Mesenchymal stem cell (in vitro differentiated cells and primary cell): ENCODE measurements around the gene PARD3.

ENCODE experiments used
- DNase-seq: peaks from one replicate; pipeline ENCODE4 v3.0.0-alpha.2; 2013
- H2AFZ ChIP-seq: one replicate; pipeline ENCODE4 v1.6.1; 2013; ENCODE audit warnings: low read depth, mild to moderate bottlenecking, control low read depth, inconsistent platforms, low read length, moderate library complexity
- H2AK5ac ChIP-seq: 2 replicates; pipeline ENCODE4 v1.6.1; 2013; ENCODE audit warnings: low read length, moderate library complexity, mild to moderate bottlenecking, inconsistent platforms; ENCODE audit not compliant: severe bottlenecking
- H2BK120ac ChIP-seq: one replicate; pipeline ENCODE4 v1.6.1; 2013; ENCODE audit warnings: low read depth, mild to moderate bottlenecking, inconsistent platforms, low read length, moderate library complexity
- H2BK12ac ChIP-seq, 2 experiments: one replicate each; pipeline ENCODE4 v1.6.1; 2013; ENCODE audit warnings: inconsistent platforms in 2 of 2, low read length in 2 of 2, mild to moderate bottlenecking in 2 of 2, moderate library complexity in 2 of 2, control low read depth in 1 of 2
- H2BK15ac ChIP-seq: one replicate; pipeline ENCODE4 v1.6.1; 2013; ENCODE audit warnings: mild to moderate bottlenecking, low read depth, inconsistent platforms; ENCODE audit not compliant: poor library complexity, severe bottlenecking
- H2BK5ac ChIP-seq: 2 replicates; pipeline ENCODE4 v1.6.1; 2013; ENCODE audit warnings: low read depth, mild to moderate bottlenecking, low read length, control low read depth, inconsistent platforms; ENCODE audit not compliant: poor library complexity, severe bottlenecking
- H3K14ac ChIP-seq, 2 experiments: one replicate each; pipeline ENCODE4 v1.6.1; 2013; ENCODE audit warnings: inconsistent platforms in 2 of 2, low read length in 2 of 2, control low read depth in 1 of 2, mild to moderate bottlenecking in 1 of 2, moderate library complexity in 1 of 2
- H3K18ac ChIP-seq, 2 experiments: one replicate each; pipeline ENCODE4 v1.6.1; 2013; ENCODE audit warnings: inconsistent platforms in 2 of 2, low read length in 2 of 2, control low read depth in 1 of 2, low read depth in 1 of 2, mild to moderate bottlenecking in 1 of 2
- H3K23ac ChIP-seq, 2 experiments: one replicate each; pipeline ENCODE4 v1.6.1; 2013; ENCODE audit warnings: inconsistent platforms in 2 of 2, low read length in 2 of 2, mild to moderate bottlenecking in 2 of 2, moderate library complexity in 2 of 2, control low read depth in 1 of 2
- H3K27ac ChIP-seq: 2 replicates; pipeline ENCODE4 v1.5.1; 2013; ENCODE audit warnings: mild to moderate bottlenecking, moderate library complexity, low read length, control low read depth, inconsistent platforms; ENCODE audit not compliant: poor library complexity, severe bottlenecking
- H3K27me3 ChIP-seq, 2 experiments: 2 replicates each; pipeline versions ENCODE4 v1.6.1 to v1.7.0; 2013; ENCODE audit warnings: low read length in 2 of 2, mild to moderate bottlenecking in 2 of 2, moderate library complexity in 2 of 2, control low read depth in 1 of 2, inconsistent platforms in 1 of 2; ENCODE audit not compliant: control insufficient read depth in 1 of 2, insufficient read depth in 1 of 2
- H3K36me3 ChIP-seq, 2 experiments: 2 replicates each; pipeline versions ENCODE4 v1.6.1 to v1.7.0; 2013; ENCODE audit warnings: low read length in 2 of 2, control low read depth in 1 of 2, inconsistent platforms in 1 of 2, low read depth in 1 of 2, mild to moderate bottlenecking in 1 of 2; ENCODE audit not compliant: insufficient read depth in 2 of 2, control insufficient read depth in 1 of 2
- H3K4ac ChIP-seq, 2 experiments: one replicate each; pipeline ENCODE4 v1.6.1; 2013; ENCODE audit warnings: inconsistent platforms in 2 of 2, low read length in 2 of 2, mild to moderate bottlenecking in 2 of 2, moderate library complexity in 2 of 2, control low read depth in 1 of 2, low read depth in 1 of 2
- H3K4me1 ChIP-seq: 2 replicates; pipeline ENCODE4 v1.6.1; 2013; ENCODE audit warnings: low read depth, low read length, control low read depth; ENCODE audit not compliant: control insufficient read depth, insufficient read depth
- H3K4me2 ChIP-seq: 2 replicates; pipeline ENCODE4 v1.6.1; 2013; ENCODE audit warnings: low read length, mild to moderate bottlenecking, inconsistent platforms; ENCODE audit not compliant: poor library complexity, severe bottlenecking
- H3K4me3 ChIP-seq, 2 experiments: 2 replicates each; pipeline versions ENCODE4 v1.5.1 to v1.7.0; 2013; ENCODE audit warnings: low read length in 2 of 2, mild to moderate bottlenecking in 2 of 2, control low read depth in 1 of 2, low read depth in 1 of 2; ENCODE audit not compliant: insufficient read depth in 1 of 2
- H3K79me1 ChIP-seq: replicated peaks from 2 replicates; pipeline ENCODE4 v1.6.1; 2013; ENCODE audit warnings: mild to moderate bottlenecking, control low read depth, low read length, inconsistent platforms; ENCODE audit not compliant: poor library complexity, severe bottlenecking
- H3K9ac ChIP-seq: 2 replicates; pipeline ENCODE4 v1.7.0; 2013; ENCODE audit warnings: mild to moderate bottlenecking, low read length, moderate library complexity
- H3K9me3 ChIP-seq: 2 replicates; pipeline ENCODE4 v1.7.0; 2013; ENCODE audit warnings: mild to moderate bottlenecking, low read length; ENCODE audit not compliant: control insufficient read depth
- H4K8ac ChIP-seq: one replicate; pipeline ENCODE4 v1.6.1; 2013; ENCODE audit warnings: inconsistent platforms, mild to moderate bottlenecking, low read length, moderate library complexity
- H4K91ac ChIP-seq: one replicate; pipeline ENCODE4 v1.6.1; 2013; ENCODE audit warnings: mild to moderate bottlenecking, low read length, inconsistent platforms
- WGBS: methylation state at CpG from one replicate; pipeline ENCODE4 v1.1.7; 2013; ENCODE audit warnings: mixed read lengths; 5-methylcytosine and 5-hydroxymethylcytosine counted together

The PARD3 gene

DNA sequence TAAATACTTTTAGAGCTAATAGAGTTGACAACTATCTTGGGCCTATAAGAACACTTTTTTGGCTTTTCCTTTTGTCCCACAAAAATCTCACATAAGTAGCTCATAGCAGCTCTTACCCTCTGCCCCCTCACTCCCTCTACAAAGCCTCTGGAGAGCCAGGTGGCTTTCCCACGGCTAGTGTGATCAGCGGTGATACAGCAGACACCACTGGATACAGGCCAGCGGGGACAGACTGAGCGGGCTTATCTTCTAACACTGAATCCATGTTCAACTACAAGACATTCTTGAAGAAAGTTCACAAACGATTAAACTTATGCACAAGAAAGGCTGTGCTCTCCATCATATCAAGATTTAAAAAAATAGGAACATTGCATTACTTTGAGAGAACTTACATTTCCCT lies 377.2 kb downstream of the PARD3 start:
- Histone ChIP-seq H3K23ac (no peak overlapping the region), H3K4me3 (no peak overlapping the region), H2BK5ac (no peak overlapping the region), H2BK12ac (no peak overlapping the region), H3K9ac (no peak overlapping the region), H3K27me3 (no peaks in the 10 kb centered on the region), H2BK120ac (no peak overlapping the region), H2AK5ac (no peak overlapping the region), H3K14ac (no peak overlapping the region), H3K4ac (no peak overlapping the region), H3K9me3 (no peaks in the 10 kb centered on the region), H4K8ac (no peak overlapping the region), H4K91ac (no peak overlapping the region), H2AFZ (no peak overlapping the region), H3K18ac (no peak overlapping the region), H3K4me2 (no peak overlapping the region), H3K27ac (no peak overlapping the region), H3K79me1 (peaks cover 26% of the 10 kb centered on the region), H2BK15ac (no peak overlapping the region), H3K36me3 (no peaks in the 10 kb centered on the region), H3K4me1 (peaks cover 5% of the 10 kb centered on the region)
- no peak for DNase-seq
- WGBS: 84% methylated on average over 5 of the region's 5 CpGs

DNA sequence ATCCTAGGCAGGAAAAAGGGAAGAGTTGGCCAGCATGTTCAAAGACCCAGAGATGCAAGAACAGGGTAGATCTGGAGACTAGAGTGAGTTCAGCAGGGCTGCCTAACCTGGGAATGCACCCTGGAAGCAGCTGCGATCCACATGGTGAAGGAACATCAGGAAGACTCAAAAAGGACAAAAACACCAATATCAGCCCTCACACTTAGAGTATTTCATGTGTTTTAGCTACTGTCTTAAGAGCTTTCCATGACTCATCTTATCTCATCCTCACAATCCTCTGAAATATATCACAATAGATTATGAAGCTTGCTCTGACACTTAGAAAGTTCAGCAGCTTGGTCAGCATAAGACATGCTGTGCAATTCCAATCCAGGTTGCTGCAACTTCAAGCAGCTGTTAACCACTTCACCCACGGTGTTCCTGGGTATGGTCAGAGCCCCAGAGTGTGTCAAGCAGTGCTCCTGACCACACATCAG lies 380.9 kb downstream of the PARD3 start:
- H2AK5ac ChIP-seq: no peak overlapping the region
- 53% methylated on average over 2 of the region's 2 CpGs for WGBS
- peak overlapping the region; percentile 0 for H3K27ac ChIP-seq
- DNase-seq: peak; percentile 79
- no peak overlapping the region for H3K4ac ChIP-seq
- no peak overlapping the region for H2BK5ac ChIP-seq
- H2BK12ac ChIP-seq: no peak overlapping the region
- H3K9ac ChIP-seq: peak overlapping the region; percentile 6
- no peak overlapping the region for H2BK15ac ChIP-seq
- no peaks in the 10 kb centered on the region for H3K9me3 ChIP-seq
- H3K23ac ChIP-seq: no peak overlapping the region
- H2BK120ac ChIP-seq: no peak overlapping the region
- peak overlapping the region in 1 of 2 experiments; percentile 25 for H3K4me3 ChIP-seq
- no peak overlapping the region for H3K4me2 ChIP-seq
- H4K8ac ChIP-seq: no peak overlapping the region
- H3K36me3 ChIP-seq: no peaks in the 10 kb centered on the region
- H3K79me1 ChIP-seq: peaks cover 14% of the 10 kb centered on the region
- peaks cover 6% of the 10 kb centered on the region for H3K4me1 ChIP-seq
- H2AFZ ChIP-seq: no peak overlapping the region
- H3K27me3 ChIP-seq: no peaks in the 10 kb centered on the region
- no peak overlapping the region for H4K91ac ChIP-seq
- no peak overlapping the region for H3K18ac ChIP-seq
- no peak overlapping the region for H3K14ac ChIP-seq

DNA sequence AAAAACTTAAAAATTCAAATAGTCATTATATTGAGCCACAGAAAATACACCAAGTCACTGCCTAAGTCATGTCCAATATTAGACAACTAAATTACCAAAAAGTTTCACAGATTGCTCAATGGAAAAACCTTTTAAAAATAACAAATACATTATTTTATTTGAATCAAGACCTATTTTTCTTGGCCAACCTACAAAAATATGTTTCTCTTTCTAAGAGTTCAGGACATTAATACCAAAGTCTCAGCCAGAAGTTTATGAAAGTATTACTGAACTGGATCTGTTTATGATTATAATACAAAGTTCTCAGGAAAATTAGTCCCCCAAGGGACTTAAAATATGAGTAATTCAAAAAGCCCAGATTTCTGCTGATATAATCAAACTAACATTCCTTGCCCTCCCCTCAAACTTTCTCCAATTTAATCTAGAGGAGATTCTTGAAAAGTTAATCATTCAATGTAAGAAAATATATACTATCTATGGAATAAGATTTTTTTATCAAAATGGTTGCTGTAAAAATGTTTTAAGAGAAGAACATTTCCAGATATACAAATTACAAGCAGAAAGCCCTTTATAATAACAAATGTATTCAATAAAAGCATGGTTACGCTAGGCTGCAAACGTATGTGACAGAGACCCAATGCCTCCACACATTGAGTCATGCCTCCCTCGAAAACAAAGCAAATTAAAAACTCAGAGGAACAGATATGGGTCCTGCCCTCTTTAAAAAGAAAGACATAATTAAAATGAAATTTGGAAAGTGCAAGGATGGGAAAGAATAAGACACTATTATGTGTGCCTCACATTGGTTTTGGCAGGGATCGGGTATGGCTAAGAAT lies 381.6 kb downstream of the PARD3 start:
- Histone ChIP-seq H3K36me3 (no peaks in the 10 kb centered on the region), H2AFZ (no peak overlapping the region), H2AK5ac (no peak overlapping the region), H3K27ac (peak overlapping the region; percentile 30), H3K4me3 (peak overlapping the region in 1 of 2 experiments; percentile 25), H3K18ac (no peak overlapping the region), H3K79me1 (peaks cover 9% of the 10 kb centered on the region), H4K8ac (no peak overlapping the region), H3K9ac (peak overlapping the region; percentile 23), H3K9me3 (no peaks in the 10 kb centered on the region), H2BK12ac (no peak overlapping the region), H3K23ac (no peak overlapping the region), H3K14ac (no peak overlapping the region), H2BK5ac (no peak overlapping the region), H2BK120ac (no peak overlapping the region), H4K91ac (no peak overlapping the region), H3K4me2 (no peak overlapping the region), H3K4ac (no peak overlapping the region), H3K4me1 (peaks cover 6% of the 10 kb centered on the region), H3K27me3 (no peaks in the 10 kb centered on the region), H2BK15ac (no peak overlapping the region)
- WGBS: 96% methylated on average over 3 of the region's 4 CpGs
- no peak for DNase-seq

DNA sequence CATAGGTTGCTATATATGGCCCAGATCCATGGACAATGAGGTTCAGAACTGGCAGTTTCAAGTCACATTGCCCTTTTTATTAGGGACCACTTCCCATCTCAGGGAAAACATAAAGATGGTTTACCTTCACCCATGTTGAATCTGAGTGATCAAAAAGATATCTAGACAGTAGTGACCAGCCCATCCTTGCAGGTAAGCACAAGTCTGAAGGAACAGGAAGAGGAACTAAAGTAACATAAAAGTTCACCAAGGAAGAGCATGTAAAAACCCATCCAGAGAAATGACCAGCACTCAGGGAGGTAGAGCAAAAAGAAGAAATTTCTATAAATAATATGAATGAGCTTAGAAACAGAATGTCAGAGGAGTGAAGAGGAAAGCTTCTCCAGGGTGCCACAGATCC lies 382.5 kb downstream of the PARD3 start:
- H2BK120ac ChIP-seq: no peak overlapping the region
- no peak overlapping the region for H3K4me2 ChIP-seq
- no peak overlapping the region for H2BK5ac ChIP-seq
- H3K9me3 ChIP-seq: no peaks in the 10 kb centered on the region
- no peak overlapping the region for H3K27ac ChIP-seq
- H3K9ac ChIP-seq: peak overlapping the region; percentile 23
- H3K23ac ChIP-seq: no peak overlapping the region
- no peak overlapping the region for H2BK12ac ChIP-seq
- no peak overlapping the region for H3K18ac ChIP-seq
- H3K4me3 ChIP-seq: no peak overlapping the region
- H4K8ac ChIP-seq: no peak overlapping the region
- H3K79me1 ChIP-seq: peaks cover 10% of the 10 kb centered on the region
- H2AFZ ChIP-seq: no peak overlapping the region
- no peak overlapping the region for H2AK5ac ChIP-seq
- no peak overlapping the region for H3K4ac ChIP-seq
- no peaks in the 10 kb centered on the region for H3K27me3 ChIP-seq
- H3K36me3 ChIP-seq: no peaks in the 10 kb centered on the region
- H3K4me1 ChIP-seq: peaks cover 10% of the 10 kb centered on the region
- no peak for DNase-seq
- H4K91ac ChIP-seq: no peak overlapping the region
- H3K14ac ChIP-seq: no peak overlapping the region
- no peak overlapping the region for H2BK15ac ChIP-seq
